Stimulated activated memory B cell treated with anti-CD40 and anti-IgM and Interleukin-4, amounts not matched to agents 10 μg/mL and 1 μg/mL and 100 μg/mL, for 72 hours (primary cell): ENCODE results near the gene EHMT2.
"Not testable (repeated sequence)": the region's sequence is repeated elsewhere in the genome, so short reads cannot be mapped to it uniquely, and the experiment has no call there.

Experiments used
- ATAC-seq: fragments of 150-1000 bp; cut with Tn5 transposase; 2 replicates; pipeline ENCODE4 v1.10.0; 2021
- H3K27ac Mint-ChIP-seq: one replicate; pipeline ENCODE4 v1.8.0; 2022; ENCODE audit warnings: mild to moderate bottlenecking, mixed read lengths
- H3K27me3 Mint-ChIP-seq: one replicate; pipeline ENCODE4 v1.8.0; 2022; ENCODE audit warnings: mixed read lengths
- H3K36me3 Mint-ChIP-seq: one replicate; pipeline ENCODE4 v1.8.0; 2022; ENCODE audit warnings: mixed read lengths
- H3K4me1 Mint-ChIP-seq: one replicate; pipeline ENCODE4 v1.8.0; 2022; ENCODE audit warnings: mixed read lengths
- H3K4me3 Mint-ChIP-seq: one replicate; pipeline ENCODE4 v1.8.0; 2022; ENCODE audit warnings: mild to moderate bottlenecking, moderate library complexity, mixed read lengths
- H3K9me3 Mint-ChIP-seq: one replicate; pipeline ENCODE4 v1.8.0; 2022; ENCODE audit warnings: mixed read lengths

EHMT2 gene

DNA sequence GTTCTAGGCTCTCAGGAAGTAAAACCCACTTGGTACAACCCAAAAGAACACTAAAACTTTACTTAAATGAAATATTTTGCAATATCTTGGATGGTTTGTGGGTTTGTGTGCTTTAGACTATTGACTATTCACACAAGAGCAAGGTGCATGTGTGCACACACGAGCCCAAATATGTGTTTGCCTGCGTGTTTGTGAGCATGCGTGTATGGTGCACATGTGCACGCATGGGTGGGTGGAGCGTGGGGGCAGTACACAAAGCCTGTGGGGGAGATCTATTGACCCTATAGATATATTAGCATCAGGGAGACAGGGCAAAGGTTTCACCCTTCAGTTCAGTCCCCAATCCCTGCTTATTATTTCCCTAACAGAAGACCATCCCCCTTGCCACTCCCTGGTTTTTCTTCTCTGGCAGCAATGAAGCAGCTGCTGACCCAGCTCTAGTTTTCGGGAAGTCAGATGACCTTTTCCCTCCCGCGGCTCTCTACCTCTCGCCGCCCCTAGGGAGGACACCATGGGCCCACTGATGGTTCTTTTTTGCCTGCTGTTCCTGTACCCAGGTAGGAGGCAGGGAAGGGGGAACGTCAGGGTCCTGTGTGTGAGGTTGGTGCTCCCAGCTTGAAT, 29.9 kb upstream of the EHMT2 start, which contains the start of gene C2:
Gene C2, plus strand, starts transcription at position 476 of the 621 bp plus-strand sequence. Its CDS starts 36 bp downstream, at position 512.
- no peak for ATAC-seq
- H3K4me1 Mint-ChIP-seq, result no peaks in the 10 kb centered on the region
- H3K9me3 Mint-ChIP-seq, result no peaks in the 10 kb centered on the region
- no peaks in the 10 kb centered on the region for H3K27me3 Mint-ChIP-seq
- H3K27ac Mint-ChIP-seq, result no peak within 1 kb of the TSS
- H3K4me3 Mint-ChIP-seq, result no peak within 1 kb of the TSS
- no peaks in the 10 kb centered on the region for H3K36me3 Mint-ChIP-seq

DNA sequence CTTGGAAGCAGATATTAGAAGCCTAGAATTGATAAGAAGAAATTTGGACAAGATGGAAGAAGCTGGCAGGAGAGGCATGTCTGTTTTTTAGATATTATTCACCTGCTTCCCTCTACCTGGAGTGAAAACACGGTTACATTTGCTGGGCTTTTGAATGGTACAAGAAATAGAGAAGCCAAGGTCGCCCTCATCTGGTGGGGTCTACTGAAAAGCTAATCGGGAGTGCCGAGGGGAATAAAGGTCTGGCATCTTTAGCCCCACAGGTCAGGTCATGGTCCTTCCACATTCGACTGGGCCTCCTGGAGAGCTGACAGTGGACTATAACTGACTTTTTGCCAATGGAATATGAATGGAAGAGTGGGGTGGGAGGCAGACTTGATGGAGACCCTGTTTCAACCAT, 25.4 kb upstream of the EHMT2 start:
- Mint-ChIP-seq H3K9me3 (no peaks in the 10 kb centered on the region), H3K36me3 (no peaks in the 10 kb centered on the region), H3K27ac (no peak overlapping the region), H3K4me3 (no peak overlapping the region), H3K27me3 (no peaks in the 10 kb centered on the region), H3K4me1 (no peaks in the 10 kb centered on the region)
- ATAC-seq, result no peak

DNA sequence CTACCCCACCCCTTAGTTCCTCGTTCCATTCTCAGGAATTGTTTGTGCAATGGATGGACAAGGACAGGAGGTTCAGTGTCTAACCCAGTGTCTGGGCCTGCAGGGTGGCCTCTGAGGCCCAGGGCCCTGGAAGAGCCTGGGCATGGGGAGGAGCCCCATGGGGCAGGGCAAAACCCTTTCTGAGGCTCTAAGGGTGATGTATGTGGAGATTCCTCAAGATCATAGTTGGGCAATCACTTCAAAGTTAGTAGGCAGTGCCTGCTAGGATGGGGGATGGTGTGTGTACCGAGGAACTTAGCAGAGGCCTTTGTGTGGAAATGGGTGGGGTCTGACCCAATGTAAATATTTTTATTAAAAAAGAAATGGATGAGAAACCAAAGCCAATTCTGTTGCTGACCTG, 23.3 kb upstream of the EHMT2 start:
- no peaks in the 10 kb centered on the region for H3K4me1 Mint-ChIP-seq
- no peak overlapping the region for H3K4me3 Mint-ChIP-seq
- peaks cover 5% of the 10 kb centered on the region for H3K27me3 Mint-ChIP-seq
- ATAC-seq, result no peak
- H3K9me3 Mint-ChIP-seq, result no peaks in the 10 kb centered on the region
- H3K36me3 Mint-ChIP-seq, result no peaks in the 10 kb centered on the region
- H3K27ac Mint-ChIP-seq, result no peak overlapping the region

DNA sequence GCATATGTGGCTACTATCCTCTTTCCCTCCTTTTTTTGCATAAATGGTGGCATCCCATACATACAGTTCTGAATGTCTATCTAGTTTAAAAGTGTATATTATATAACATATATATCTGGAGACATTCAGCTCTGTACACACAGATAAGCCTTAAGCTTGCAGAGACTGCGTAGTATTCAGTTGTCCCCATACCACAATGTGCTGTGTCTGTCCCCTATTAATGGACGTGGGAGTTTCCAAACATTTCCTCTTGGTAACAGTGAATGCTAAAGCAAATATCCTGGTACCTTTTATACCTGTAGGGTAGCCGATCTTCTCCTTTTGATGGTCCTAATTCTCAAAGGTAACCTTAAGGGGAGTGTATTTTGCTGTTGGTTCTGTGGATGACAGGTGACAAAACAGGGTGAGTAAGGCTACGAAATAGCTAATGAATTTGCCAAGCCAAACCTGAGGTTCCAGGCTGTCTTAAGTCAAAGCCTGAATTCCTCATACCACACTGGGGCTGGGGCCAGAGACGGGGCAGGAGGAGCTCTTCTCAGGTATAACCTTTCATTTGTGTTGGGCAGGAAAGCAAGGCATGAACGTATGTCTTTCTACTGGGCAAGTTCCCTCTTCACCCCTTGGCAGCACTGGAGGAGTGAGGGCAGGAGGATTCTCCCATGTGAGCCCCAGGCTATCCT, 22.3 kb upstream of the EHMT2 start:
- Mint-ChIP-seq H3K36me3 (no peaks in the 10 kb centered on the region), H3K27ac (no peak overlapping the region), H3K4me1 (no peaks in the 10 kb centered on the region), H3K27me3 (peaks cover 10% of the 10 kb centered on the region), H3K4me3 (no peak overlapping the region), H3K9me3 (no peaks in the 10 kb centered on the region)
- ATAC-seq, result no peak

DNA sequence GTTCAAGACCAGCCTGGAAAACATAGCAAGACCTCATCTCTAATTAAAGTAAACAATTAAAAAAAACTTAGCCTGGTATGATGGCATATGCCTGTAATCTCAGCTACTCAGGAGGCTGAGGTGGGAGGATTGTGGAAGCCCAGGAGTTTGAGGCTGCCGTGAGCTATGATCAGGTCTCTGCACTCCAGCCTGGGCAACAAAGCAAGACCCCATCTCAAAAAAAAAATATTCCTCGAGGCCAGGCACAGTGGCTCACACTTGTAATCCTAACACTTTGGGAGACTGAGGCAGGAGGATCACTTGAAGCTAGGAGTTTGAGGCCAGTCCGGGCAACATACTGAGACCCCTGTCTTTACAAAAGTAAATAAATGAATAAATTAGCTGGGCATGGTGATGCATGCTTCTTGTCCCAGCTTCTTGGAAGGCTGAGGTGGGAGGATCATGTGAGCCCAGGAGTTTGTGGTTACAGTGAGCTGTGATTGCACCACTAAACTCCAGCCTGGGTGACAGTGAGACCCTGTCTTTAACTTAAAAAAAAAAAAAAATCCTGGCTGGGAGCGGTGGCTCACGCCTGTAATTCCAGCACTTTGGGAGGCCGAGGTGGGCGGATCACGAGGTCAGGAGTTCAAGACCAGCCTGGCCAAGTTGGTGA, 20.7 kb upstream of the EHMT2 start:
- Mint-ChIP-seq H3K36me3 (no peaks in the 10 kb centered on the region), H3K27ac (no peak overlapping the region), H3K27me3 (peaks cover 10% of the 10 kb centered on the region), H3K9me3 (no peaks in the 10 kb centered on the region), H3K4me3 (no peak overlapping the region), H3K4me1 (no peaks in the 10 kb centered on the region)
- no peak for ATAC-seq

DNA sequence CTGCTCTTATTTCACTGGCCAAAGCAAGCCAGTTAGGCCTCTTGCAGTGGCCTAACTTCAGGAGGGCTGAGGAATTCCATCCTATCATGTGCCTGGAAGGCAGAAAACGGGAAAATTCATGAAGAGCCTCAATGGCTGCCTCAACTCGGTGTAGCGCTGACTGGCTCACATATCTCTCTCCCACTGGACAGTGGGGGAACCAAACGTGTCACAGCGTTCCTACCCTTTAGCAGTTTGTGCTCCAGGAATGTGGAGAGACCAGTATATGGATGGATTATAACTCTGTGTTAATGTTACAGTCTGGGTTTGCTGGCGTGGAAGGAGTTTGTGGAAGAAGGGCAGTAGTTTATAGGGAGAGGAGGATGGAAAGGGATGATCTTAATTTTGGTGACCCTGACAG, 18.3 kb upstream of the EHMT2 start:
- H3K36me3 Mint-ChIP-seq, result no peaks in the 10 kb centered on the region
- ATAC-seq, result no peak
- H3K4me1 Mint-ChIP-seq, result no peaks in the 10 kb centered on the region
- H3K9me3 Mint-ChIP-seq, result no peaks in the 10 kb centered on the region
- no peak overlapping the region for H3K27ac Mint-ChIP-seq
- peaks cover 20% of the 10 kb centered on the region for H3K27me3 Mint-ChIP-seq
- H3K4me3 Mint-ChIP-seq, result no peak overlapping the region

DNA sequence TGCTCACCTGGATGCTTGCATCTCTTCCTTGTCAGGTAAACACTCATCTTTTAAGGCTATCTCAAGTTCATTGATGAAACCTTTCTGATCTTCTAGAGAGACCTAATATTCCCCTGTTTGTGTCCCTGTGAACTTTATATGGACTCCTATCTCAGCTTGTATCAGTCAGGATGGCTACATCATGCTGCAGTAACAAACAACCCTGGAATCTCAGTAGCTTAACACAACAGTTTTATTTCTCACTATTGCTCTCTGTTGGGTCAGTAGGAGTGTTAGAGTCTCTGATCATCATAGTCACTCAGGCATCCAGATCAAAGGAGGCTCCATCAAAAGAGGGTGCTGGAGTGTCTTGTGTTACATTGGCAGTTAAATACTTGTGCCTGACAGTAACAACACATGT, 17.9 kb upstream of the EHMT2 start:
- peaks cover under 1% of the 10 kb centered on the region for H3K4me1 Mint-ChIP-seq
- H3K36me3 Mint-ChIP-seq, result no peaks in the 10 kb centered on the region
- H3K27me3 Mint-ChIP-seq, result peaks cover 20% of the 10 kb centered on the region
- no peak overlapping the region for H3K27ac Mint-ChIP-seq
- no peak overlapping the region for H3K4me3 Mint-ChIP-seq
- H3K9me3 Mint-ChIP-seq, result no peaks in the 10 kb centered on the region
- ATAC-seq, result no peak

DNA sequence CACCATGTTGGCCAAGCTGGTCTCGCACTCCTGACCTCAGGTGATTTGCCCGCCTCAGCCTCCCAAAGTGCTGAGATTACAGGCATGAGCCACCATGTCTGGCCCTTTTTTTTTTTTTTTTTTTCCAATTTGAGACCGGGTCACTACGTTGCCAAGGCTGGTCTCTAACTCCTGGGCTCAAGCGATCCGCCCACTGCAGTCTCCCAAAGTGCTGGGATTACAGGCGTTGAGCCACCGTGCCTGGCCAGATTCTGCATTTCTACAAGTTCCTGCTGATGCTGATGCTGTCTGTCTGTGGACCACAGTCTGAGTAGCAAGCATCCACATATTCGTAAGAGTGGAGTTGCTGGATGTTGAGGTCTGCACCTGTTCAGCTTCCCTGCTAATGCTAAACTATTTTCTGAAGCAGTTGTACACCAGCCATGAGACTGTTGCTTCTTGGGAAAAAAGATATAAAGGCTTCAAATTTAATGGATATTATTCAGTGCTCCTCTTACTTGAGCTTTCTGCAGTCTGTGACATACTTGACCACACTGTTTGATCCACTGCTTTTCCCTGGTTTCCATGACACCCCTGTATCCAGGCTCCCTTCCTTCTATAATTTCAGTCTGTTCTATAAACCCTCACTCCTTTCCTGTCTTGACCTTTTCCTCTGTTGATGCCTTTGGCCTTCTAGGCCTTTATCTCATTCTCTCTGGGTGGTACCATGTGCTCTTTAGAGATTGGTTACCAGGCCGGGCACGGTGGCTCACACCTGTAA, 14.5 kb upstream of the EHMT2 start:
- Mint-ChIP-seq H3K36me3 (no peaks in the 10 kb centered on the region), H3K27me3 (peaks cover 20% of the 10 kb centered on the region), H3K27ac (no peak overlapping the region), H3K9me3 (no peaks in the 10 kb centered on the region), H3K4me1 (peaks cover 10% of the 10 kb centered on the region), H3K4me3 (no peak overlapping the region)
- no peak for ATAC-seq

DNA sequence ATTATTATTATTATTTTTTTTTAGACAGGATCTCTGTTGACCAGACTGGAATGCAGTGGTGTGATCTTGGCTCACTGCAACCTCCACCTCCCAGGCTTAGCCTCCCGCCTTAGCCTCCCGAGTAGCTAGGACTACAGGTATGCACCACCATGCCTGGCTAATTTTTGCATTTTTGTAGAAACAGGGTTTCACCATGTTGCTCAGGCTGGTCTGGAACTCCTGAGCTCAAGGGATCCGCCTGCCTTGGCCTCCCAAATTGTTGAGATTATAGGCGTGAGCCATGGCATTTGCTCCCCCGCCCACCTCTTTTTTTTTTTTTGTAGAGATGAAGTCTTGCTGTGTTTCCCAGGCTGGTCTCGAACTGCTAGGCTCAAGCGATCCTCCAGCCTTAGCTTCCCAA, 11.8 kb upstream of the EHMT2 start:
- H3K4me1 Mint-ChIP-seq, H3K36me3 Mint-ChIP-seq, H3K4me3 Mint-ChIP-seq, H3K27me3 Mint-ChIP-seq, H3K27ac Mint-ChIP-seq, ATAC-seq, H3K9me3 Mint-ChIP-seq: not testable (repeated sequence)

DNA sequence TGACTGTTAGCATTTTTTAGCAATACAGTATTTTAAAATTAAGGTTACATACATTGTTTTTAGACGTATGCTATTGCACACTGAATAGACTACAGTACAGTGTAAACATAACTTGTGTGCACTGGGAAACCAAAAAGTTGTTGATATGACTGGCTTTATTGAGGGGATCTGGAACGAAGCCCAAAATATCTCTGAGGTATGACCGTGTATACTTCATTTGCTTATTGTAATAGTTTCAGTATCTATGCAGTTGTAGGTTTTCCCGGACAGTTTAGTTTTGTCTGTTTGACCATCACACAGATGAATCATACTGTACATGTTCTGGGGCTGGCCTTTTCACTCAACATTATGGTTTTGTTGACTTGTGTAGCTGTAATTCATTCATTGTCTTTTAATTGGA, 11.3 kb upstream of the EHMT2 start:
- Mint-ChIP-seq H3K4me1 (peaks cover 10% of the 10 kb centered on the region), H3K27ac (no peak overlapping the region), H3K27me3 (peaks cover 10% of the 10 kb centered on the region), H3K36me3 (no peaks in the 10 kb centered on the region), H3K4me3 (no peak overlapping the region), H3K9me3 (no peaks in the 10 kb centered on the region)
- ATAC-seq, result peak; percentile 70

DNA sequence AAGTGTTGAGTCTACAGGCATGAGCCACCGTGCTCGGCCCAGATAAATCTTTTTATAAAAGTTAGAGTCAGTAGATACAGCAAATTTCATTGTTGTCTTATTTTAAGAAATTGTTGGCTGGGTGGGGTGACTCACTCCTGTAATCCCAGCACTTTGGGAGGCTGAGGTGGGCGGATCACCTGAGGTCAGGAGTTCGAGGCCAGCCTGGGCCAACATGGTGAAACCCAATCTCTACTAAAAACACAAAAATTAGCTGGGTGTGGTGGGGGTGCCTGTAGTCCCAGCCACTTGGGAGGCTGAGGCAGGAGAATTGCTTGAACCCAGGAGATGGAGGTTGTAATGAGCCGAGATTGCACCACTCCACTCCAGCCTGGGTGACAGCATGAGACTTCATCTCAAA, 10.8 kb upstream of the EHMT2 start:
- peaks cover 10% of the 10 kb centered on the region for H3K4me1 Mint-ChIP-seq
- H3K27me3 Mint-ChIP-seq, ATAC-seq, H3K36me3 Mint-ChIP-seq, H3K4me3 Mint-ChIP-seq, H3K27ac Mint-ChIP-seq, H3K9me3 Mint-ChIP-seq: not testable (repeated sequence)

DNA sequence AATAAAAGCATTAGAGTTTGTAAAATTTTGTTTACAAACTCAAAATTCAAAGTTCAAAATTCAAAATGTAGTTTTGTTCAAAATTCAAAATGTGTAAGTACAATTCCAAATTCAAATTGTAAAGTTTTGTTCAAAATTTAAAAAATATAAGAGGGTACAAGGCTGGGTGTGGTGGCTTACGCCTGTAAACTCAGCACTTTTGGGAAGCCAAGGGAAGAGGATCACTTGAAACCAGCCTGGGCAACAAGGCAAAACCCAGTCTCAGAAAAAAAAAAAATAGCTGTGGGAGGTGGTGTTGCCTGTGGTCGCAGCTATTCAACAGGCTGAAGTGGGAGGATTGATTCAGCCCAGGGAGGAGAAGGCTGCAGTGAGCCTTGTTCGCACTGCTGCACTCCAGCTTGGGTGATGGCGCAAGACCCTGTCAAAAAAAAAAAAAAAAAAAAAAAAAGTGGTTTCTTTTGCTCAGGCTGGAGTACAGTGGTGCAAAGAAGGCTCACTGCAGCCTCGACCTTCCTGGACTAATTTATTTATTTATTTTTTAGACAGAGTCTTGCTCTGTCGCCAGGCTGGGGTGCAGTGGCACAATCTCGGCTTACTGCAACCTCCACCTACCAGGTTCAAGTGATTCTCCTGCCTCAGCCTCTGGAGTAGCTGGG, 9.8 kb upstream of the EHMT2 start:
- Mint-ChIP-seq H3K9me3 (no peaks in the 10 kb centered on the region), H3K27me3 (peaks cover 5% of the 10 kb centered on the region), H3K4me1 (peaks cover 20% of the 10 kb centered on the region), H3K36me3 (no peaks in the 10 kb centered on the region), H3K4me3 (no peak overlapping the region), H3K27ac (no peak overlapping the region)
- no peak for ATAC-seq

DNA sequence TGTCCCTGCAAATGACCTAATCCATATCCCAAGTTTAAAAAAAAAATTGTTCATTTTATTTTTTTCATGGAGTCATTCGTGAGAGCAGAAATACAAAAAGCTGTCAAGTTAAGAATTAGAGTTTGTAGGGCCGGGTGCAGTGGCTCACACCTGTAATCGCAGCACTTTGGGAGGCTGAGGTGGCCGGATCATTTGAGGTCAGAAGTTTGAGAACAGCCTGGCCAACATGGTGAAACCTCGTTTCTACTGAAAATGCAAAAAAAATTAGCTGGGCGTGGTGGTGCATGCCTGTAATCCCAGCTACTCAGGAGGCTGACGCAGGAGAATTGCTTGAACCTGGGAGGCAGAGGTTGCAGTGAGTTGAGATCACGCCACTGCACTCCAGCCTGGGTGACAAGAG, 9.2 kb upstream of the EHMT2 start:
- not testable (repeated sequence) for H3K27me3 Mint-ChIP-seq, H3K36me3 Mint-ChIP-seq, H3K9me3 Mint-ChIP-seq, H3K27ac Mint-ChIP-seq, H3K4me3 Mint-ChIP-seq, ATAC-seq
- H3K4me1 Mint-ChIP-seq, result peaks cover 21% of the 10 kb centered on the region

DNA sequence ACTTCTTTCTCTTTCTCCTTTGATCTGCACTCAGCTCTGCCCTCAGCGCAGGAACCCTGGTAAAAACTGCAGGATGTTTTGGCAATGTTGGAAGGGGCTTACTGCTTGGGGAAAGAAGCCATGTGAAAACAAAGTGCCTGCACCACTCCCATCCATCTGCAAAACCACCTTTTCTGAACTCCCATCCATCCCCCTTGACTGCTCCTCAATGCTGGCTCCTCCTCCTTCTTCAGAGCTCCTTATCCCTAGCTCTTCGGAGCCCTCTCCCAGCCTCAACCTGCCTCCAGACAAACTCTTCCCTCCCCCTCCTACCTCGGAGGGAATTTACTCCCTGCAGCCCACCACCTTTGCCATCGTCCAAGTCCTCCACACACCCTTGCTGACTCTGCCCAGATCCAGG, 8.6 kb upstream of the EHMT2 start:
- Mint-ChIP-seq H3K27me3 (no peaks in the 10 kb centered on the region), H3K4me1 (peaks cover 21% of the 10 kb centered on the region), H3K27ac (no peak overlapping the region), H3K4me3 (no peak overlapping the region), H3K36me3 (no peaks in the 10 kb centered on the region), H3K9me3 (no peaks in the 10 kb centered on the region)
- ATAC-seq, result no peak

DNA sequence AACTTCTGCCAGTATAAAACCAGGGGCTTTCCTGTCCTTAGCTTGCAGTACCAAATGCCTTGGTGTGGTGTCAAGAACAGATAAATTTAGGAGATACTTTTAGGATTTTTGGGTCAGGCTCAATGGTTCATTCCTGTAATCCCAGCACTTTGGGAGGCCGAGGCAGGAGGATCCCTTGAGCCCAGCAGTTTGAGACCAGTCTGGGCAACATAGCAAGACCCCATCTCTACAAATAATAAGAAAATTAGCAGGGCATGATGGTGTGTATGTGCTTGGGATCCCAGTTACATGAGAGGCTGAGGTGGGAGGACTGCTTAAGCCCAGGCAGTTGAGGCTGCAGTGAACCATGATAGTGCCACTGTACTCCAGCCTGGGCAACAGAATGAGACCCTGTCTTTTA, 7.5 kb upstream of the EHMT2 start:
- Mint-ChIP-seq H3K36me3 (no peaks in the 10 kb centered on the region), H3K9me3 (no peaks in the 10 kb centered on the region), H3K4me3 (no peak overlapping the region), H3K27ac (no peak overlapping the region), H3K4me1 (peaks cover 17% of the 10 kb centered on the region), H3K27me3 (no peaks in the 10 kb centered on the region)
- no peak for ATAC-seq
